Measurements from ENCODE around the gene ATE1.

Gene ATE1

GRCh38 chr10:121732656-121733445, 195.0 kb downstream of the ATE1 start:
- no peak overlapping the region for H3K4me3 ChIP-seq (ENCODE audit: control insufficient read depth, low read depth, low read length)
- no peak for DNase-seq (ENCODE audit: low read depth)
- no peak for TF ChIP-seq CTCF (IDR thresholded peaks at IDR 0.05; ENCODE audit: control insufficient read depth, insufficient read depth, low read depth, low read length, missing control alignments)

- no peak for TF ChIP-seq CTCF (IDR thresholded peaks at IDR 0.05; ENCODE audit: control insufficient read depth, insufficient read depth, low read depth, low read length, missing control alignments)
- DNase-seq (ENCODE audit: low read depth), result no peak
- no peak overlapping the region for H3K4me3 ChIP-seq (ENCODE audit: control insufficient read depth, low read depth, low read length)
Measured at GRCh38 chr10:121732172-121732571, 195.7 kb downstream of the ATE1 start.

GRCh38 chr10:121724282-121724681, 203.5 kb downstream of the ATE1 start:
- no peak for TF ChIP-seq CTCF (IDR thresholded peaks at IDR 0.05; ENCODE audit: control insufficient read depth, insufficient read depth, low read depth, low read length, missing control alignments)
- DNase-seq (ENCODE audit: low read depth), result no peak

DNA sequence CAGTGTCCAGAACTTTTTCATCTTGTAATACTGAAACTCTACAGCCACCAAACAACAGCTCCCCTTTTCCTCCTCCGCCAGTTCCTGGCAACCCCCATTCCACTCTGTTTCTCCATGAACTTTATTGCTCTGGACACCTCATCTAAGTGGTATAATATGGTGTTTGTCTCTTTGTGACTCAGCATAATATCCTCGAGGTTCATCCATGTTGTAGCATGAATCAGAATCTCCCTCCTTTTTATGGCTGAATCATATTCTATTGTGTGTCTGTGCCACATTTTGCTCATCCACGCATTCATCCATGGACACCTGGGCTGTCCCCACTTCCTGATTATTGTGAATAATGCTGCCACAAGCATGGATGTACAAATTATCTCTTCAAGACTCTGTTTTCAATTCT, 205.2 kb downstream of the ATE1 start:
- no peak for TF ChIP-seq CTCF (IDR thresholded peaks at IDR 0.05; ENCODE audit: control insufficient read depth, insufficient read depth, low read depth, low read length, missing control alignments)
- DNase-seq (ENCODE audit: low read depth), result no peak
- no peak overlapping the region for H3K4me3 ChIP-seq (ENCODE audit: control insufficient read depth, low read depth, low read length)

More at GRCh38 chr10:121724282-121724681, 203.5 kb downstream of the ATE1 start:
- H3K4me3 ChIP-seq (ENCODE audit: control insufficient read depth, low read depth, low read length), result no peak overlapping the region

- no peak for DNase-seq (ENCODE audit: low read depth)
- H3K4me3 ChIP-seq (ENCODE audit: control insufficient read depth, low read depth, low read length), result no peak overlapping the region
- no peak for TF ChIP-seq CTCF (IDR thresholded peaks at IDR 0.05; ENCODE audit: control insufficient read depth, insufficient read depth, low read depth, low read length, missing control alignments)
Measured at GRCh38 chr10:121721257-121721656, 206.6 kb downstream of the ATE1 start.

GRCh38 chr10:121715969-121716368, 211.9 kb downstream of the ATE1 start:
- DNase-seq (ENCODE audit: low read depth), result no peak
- no peak overlapping the region for H3K4me3 ChIP-seq (ENCODE audit: control insufficient read depth, low read depth, low read length)
- TF ChIP-seq CTCF (IDR thresholded peaks at IDR 0.05; ENCODE audit: control insufficient read depth, insufficient read depth, low read depth, low read length, missing control alignments), result no peak

All from AG09309 (cell line).